GM12892 (cell line): ENCODE data around the gene ACOT13.

Source experiments
- POLR2A ChIP-seq: IDR thresholded peaks from 2 replicates; pipeline ENCODE4 v1.6.1; 2011; ENCODE audit warnings: low read depth, low read length, control low read depth
- POLR2AphosphoS5 ChIP-seq: IDR thresholded peaks from 2 replicates; pipeline ENCODE4 v1.6.1; 2011; ENCODE audit warnings: low read depth, low read length, control low read depth
- TAF1 ChIP-seq: IDR thresholded peaks from 2 replicates; pipeline ENCODE4 v1.6.1; 2011; ENCODE audit warnings: low read depth, mild to moderate bottlenecking, control low read depth, low read length, borderline replicate concordance

- TF ChIP-seq POLR2A (no peak), TAF1 (no peak), POLR2AphosphoS5 (no peak)
These were observed 4.6 kb upstream of the ACOT13 start for GRCh38 chr6:24662236-24662635.
